OCI-LY3 (cell line): ENCODE measurements around the gene PHACTR2.

Experiments
- CTCF ChIP-seq: fragments of 200-600, 300-600 bp; sonication (generic); IDR thresholded peaks from 2 replicates; pipeline ENCODE4 v1.5.1; 2014; ENCODE audit warnings: antibody characterized with exemption, low read length, low read depth
- EZH2phosphoT487 ChIP-seq: fragments of 200-600 bp; shearing (Covaris generic); IDR thresholded peaks from 2 replicates; pipeline ENCODE4 v1.6.1; 2018; ENCODE audit warnings: antibody characterized with exemption, mixed run types, low read depth

- no peak for TF ChIP-seq CTCF
- no peak for TF ChIP-seq EZH2phosphoT487
Observed at GRCh38 chr6:143784316-143784715, 106.6 kb downstream of the PHACTR2 start.
